Kidney tubule cell (primary cell): ENCODE data around the gene NFYC.
"Not testable (repeated sequence)": the region's sequence is repeated elsewhere in the genome, so short reads cannot be mapped to it uniquely, and the experiment has no call there.

ENCODE experiments used
- DNase-seq: peaks from one replicate; pipeline ENCODE4 v3.0.0-alpha.2; 2018; ENCODE audit warnings: low spot score

Gene NFYC

DNA sequence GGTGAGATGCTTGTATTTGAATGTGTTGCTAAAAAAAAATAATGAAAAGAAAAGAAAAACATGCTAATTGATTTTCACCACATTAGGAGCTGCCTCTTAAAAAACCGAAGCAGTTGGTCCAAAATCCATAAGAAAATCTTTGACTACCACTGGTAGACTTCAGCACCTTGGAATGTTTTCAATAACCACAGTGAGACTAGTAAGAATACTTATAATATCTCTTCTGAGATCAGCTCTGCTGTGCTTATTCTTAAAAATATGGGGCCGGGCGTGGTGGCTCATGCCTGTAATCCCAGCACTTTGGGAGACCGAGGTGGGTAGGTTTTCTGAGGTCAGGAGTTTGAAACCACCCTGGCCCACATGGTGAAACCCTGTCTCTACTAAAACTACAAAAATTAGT lies 15.1 kb downstream of the NFYC start:
- DNase-seq: no peak

- DNase-seq: peak; percentile 84
Measured at GRCh38 chr1:40708750-40709099, 17.2 kb downstream of the NFYC start.

GRCh38 chr1:40709100-40709801 lies 17.7 kb downstream of the NFYC start:
- DNase-seq: peak; percentile 94

DNA sequence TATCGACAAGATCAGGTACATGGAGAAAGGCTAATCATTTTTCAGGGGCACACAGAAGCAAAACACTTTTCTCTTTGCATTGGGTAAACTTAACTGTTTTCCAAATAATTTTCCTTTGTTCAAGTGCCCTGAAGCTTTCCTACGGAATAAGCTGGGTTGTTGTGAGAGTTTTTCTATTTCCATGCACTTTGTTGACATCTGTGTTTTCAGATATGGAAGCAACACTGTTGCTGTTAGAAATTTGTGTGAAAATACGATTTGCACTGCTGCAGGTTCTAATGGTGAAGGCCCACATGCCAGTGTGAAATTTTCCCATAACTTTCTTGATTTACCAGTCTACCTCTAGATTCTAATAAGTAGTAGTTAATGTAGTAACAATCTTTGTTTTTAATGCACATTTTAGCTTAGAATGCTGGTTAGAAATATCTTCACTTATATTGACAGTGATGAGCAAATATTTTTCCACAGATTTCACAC lies 18.3 kb downstream of the NFYC start:
- no peak for DNase-seq

DNA sequence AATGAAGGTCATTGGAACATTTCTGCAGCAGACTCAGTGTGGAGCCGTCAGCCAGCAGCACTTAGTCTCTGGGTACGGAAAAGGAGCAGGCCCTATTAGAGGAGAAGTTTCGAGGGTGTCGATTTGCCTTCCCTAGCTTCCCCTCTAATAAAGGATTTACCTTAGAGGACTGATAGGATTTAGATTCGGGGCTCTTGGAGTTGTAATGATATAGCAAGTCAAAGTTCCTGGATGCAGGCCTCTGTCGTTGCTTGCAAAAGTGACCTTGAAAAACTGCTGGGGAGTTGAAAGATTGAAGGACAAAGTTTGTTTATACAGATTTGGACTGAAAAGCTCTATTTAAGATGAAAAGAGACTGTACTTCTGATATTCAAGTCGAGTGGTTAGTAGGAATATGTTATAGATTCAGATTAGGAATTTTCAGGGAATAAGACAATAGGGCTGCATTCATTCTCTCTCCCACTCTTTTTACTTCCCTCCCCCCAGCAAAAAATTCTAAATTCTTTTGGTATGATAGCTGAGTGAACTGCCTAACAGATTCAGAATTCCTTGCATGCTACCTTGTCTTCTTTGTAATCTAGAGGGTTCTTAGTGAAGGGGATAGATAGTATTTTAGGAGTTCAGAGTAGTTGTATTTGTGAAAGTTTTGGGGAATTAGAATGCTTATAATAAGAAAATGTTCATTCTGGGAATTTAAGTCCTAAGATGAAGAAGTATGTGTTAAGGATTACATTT lies 19.2 kb downstream of the NFYC start:
- DNase-seq: peak; percentile 39

DNA sequence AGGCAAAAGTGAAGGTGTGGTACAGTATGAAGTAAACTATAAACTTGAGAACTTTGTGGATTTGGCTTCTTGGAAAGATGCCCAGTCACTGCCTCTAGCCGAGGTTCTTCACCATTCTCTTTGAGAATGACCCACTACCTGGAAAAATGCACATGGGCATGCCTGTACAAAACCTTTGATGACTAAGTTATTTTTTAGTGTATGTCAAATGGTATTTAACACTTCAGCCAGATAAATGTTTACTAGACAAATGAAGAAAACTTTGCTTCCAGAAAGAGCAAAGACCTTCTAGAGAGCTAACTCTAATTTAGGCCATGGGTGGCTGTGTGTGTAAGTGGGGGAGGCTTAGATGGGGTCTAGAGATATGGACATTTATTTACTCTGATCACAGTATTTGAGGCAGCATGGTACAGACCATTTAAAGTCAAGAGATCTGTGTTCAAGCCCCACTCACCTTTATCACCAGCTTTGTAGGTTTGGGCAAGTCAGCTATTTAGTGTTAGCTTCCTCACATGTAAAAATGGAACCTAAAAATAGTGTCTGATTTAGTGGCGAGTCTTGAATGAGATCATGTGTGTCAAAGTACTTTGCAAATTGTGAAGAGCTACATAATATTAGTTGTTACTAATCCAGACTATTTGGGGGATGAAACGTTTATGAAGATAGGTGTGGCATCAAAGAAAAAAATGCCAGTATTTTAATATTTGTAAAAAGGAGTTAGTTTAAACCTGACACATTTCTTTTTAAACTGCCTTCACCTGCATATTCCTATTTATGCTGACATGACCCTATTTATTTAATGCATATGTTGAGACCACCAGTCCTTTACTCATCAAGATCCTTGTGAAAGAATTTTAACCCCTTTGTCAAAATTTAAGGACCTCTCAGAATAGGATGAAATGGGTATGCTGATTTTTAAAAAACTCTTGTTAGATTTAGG lies 20.2 kb downstream of the NFYC start:
- DNase-seq: peak; percentile 86

DNA sequence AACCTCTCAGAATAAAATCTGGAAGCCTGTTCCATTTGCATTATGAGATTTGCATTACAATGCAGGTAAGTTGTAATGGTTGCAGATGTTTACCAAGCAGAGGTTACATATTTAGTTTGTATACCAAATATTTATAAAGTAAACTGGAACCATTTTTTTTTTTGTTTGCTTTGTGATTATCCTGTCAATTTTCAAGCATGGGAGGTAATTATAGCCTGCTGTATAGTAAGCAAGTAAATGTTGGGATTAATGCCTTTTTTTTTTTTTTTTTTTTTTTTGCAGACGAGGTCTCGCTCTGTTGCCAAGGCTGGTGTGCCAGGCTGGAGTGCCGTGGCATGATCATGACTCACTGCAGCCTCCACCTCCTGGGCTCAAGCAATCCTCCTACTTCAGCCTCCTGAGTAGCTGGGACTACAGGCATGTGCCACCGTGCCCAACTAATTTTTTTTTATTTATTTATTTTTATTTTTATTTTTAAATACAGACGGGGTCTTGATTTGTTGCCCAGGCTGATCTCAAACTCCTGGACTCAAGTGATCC lies 21.0 kb downstream of the NFYC start:
- DNase-seq: no peak

GRCh38 chr1:40712997-40713396 lies 21.5 kb downstream of the NFYC start:
- peak; percentile 24 for DNase-seq

DNA sequence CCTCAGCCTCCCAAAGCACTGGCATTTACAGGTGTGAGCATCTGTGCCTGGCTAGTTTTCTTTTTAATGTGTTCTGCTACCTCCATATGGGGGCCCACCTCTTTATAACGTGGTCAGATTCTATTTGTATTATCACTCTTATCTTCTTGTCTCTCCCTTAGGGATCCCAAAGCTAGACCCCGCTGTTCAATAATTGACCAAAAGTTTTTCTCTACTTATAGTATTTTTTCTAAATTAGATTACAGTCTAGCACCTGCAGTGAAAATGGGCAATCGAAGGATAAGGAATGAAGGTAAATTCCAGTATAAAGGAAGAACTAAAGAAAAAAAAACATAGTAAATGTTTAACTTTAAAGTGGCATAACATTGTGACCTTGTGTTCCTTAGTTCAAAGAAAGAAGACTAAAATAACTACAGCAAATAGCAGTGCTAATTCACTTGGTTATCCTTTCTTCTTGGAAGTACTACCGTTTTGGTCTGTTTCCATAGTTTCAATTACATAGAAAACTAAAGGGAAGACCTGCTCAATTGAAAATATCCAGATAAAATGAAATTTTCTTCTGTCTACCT lies 24.1 kb downstream of the NFYC start:
- DNase-seq: no peak

GRCh38 chr1:40717065-40717464 lies 25.6 kb downstream of the NFYC start:
- DNase-seq: no peak

- no peak for DNase-seq
Measured at GRCh38 chr1:40717955-40718354, 26.5 kb downstream of the NFYC start.

GRCh38 chr1:40720493-40720892 lies 29.0 kb downstream of the NFYC start:
- DNase-seq: no peak

DNA sequence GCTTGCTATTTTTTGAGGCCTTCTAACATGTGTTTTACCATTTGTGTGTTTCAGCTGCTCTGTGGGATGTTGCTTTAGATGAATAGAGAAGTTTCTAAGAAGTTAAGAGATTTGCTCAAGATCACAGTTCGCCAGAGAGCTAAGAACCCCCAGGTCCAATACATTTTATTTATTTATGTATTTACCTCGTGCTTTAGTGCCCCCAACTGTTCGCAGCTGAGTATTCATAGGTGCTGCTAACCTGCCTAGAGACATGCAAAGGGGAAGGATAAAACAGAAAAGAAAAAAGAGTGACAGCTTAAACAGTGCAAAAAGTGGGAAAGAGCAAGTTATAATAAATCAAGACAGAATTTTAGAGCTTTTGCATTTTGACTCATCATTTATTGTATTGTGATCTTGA lies 31.1 kb downstream of the NFYC start:
- DNase-seq: no peak

DNA sequence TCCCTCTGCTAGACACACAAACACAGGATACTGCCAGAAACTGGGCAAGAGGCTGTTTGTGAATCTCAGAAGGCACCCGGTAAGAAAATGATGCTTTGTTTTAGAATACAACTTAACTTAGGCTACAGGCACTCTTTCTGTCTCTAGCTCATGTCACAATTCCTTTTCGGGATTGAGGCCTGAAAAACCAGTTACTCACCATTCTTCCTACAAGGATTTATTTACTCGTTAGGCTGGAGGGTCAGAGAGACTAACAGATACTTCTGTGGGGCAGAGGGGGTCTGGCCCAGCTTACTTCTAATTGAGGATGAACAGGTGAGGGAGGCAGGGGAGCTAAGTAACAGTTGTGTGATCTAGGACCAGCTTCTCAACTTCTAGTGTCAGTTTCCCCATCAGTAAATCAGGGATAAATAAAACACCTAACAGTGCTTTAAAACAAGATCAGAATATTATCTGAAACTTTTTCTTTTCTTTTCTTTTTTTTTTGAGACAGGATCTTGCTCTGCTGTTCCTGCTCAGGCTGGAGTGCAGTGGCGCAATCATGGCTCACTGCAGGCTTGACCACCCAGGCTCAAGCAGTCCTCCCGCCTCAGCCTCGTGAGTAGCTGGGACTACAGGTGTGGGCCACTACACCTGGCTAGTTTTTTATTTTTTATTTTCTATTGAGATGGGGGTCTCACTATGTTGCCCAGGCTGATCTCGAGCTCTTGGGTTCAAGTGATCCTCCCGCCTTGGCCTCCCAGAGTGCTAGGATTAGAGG lies 31.9 kb downstream of the NFYC start:
- DNase-seq: no peak

DNA sequence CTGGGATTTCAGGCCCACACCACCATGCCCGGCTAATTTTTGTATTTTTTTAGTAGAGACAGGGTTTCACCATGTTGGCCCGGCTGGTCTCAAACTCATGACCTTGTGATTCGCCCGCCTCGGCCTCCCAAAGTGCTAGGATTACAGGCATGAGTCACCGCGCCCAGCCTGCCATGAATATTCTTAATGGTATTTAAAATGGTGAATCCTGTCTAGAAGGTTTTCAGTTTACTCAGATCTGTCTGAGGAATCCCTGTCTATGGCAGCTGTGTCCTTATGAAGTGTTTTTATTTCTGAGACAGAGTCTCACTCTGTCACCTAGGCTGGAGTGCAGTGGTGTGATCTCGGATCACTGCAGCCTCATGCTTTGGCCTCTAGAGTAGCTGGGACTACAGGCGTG lies 36.2 kb downstream of the NFYC start:
- peak; percentile 74 for DNase-seq

DNA sequence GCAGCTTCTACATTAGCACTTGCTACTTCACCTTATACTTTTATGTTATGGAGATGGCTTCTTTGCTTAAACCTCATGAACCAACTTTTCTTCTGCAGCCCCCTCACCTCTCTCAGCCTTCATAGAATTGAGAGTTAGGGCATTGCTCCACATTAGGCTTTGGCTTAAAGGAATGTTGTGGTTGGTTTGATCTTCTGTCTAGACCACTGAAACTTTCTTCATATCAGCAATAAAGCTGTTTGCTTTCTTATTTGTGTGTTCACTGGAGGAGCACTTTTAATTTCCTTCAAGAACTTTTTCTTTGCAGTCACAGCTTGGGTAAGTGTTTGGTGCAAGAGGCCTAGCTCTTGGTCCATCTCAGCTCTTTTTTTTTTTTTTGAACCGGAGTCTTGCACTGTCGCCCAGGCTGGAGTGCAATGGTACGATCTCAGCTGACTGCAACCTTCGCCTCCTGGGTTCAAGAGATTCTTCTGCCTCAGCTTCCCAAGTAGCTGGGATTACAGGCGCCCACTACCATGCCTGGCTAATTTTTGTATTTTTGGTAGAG lies 37.9 kb downstream of the NFYC start:
- not testable (repeated sequence) for DNase-seq

- DNase-seq: no peak
Measured at GRCh38 chr1:40732756-40733301, 41.3 kb downstream of the NFYC start.

GRCh38 chr1:40734882-40735628 lies 43.6 kb downstream of the NFYC start:
- DNase-seq: no peak

DNA sequence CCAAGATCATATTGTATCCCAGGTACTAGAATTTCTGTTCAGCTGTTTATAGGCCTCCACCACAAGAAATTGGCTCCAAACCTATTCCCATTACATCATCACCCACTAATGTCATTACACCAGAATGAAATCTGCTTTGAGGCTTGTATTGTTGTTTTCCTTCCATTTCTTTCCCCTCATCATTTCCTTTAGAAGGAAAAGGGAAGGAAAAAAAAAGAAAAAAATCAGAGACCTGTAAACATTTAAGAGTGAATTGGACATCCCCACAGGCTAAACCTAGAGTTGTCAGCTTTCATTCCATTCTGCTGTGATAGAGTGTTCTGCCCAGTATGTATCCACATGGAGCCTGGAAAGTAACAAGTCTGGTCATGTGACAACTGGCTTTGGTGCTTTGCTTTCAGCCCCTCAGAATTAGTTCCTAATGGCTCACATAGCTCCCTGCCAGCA lies 44.6 kb downstream of the NFYC start:
- peak; percentile 59 for DNase-seq

DNA sequence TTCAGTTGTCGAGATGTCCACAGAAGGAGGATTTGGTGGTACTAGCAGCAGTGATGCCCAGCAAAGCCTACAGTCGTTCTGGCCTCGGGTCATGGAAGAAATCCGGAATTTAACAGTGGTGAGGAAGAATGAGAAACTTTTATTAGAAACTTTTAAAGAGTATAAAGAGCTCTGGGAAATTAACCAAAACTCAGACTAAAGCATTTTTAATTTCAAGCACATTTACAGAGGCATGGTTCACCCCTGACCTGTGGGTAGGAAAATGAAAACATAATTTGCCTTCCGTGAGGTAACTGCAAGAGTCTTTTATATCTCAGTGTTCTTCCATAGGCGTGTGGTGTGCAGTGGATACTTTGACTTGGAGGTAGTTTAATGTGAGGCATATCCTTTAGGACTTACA lies 47.3 kb downstream of the NFYC start:
- no peak for DNase-seq
